NCI-H2107 (cell line): ENCODE results near the gene ATP13A1.
A peak's percentile ranks its signal among the peaks of the same experiment; 100 is the strongest.
"Not testable (repeated sequence)": the region's sequence is repeated elsewhere in the genome, so short reads cannot be mapped to it uniquely, and the experiment has no call there.

Experiments used
- DNase-seq: peaks from one replicate; lab custom pipeline; 2025; lab: John Stamatoyannopoulos, UW

The ATP13A1 gene

DNA sequence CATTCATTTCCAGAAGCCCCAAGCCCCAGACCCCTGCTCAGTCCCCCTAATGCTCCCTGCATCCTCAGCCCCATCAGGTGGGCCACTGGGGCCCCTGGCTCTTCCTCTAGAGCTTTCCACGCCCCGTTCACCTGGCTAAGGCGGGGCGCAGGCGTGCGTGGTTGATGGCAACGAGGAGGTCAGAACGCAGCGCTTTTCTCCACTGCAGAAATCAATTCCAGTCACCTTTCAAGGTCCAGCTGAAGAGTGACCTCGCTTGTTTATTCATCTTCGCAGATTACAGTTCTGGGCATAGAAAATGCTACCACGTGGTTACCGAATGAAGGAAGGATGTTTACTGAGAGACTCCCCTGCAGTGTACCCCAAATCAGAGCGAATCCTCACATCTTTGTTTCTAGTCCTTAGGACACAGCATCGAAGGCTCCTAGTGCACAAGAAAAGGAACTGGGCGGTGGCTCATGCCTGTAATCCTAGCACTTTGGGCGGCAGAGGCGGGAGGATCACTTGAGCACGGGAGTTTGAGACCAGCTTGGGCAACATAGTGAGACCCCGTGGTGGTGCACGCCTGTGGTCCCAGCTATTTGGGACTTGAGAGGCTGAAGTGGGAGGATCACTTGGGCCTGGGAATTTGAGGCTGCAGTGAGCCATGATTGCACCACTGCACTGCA lies 44.2 kb downstream of the ATP13A1 start:
- no peak for DNase-seq

DNA sequence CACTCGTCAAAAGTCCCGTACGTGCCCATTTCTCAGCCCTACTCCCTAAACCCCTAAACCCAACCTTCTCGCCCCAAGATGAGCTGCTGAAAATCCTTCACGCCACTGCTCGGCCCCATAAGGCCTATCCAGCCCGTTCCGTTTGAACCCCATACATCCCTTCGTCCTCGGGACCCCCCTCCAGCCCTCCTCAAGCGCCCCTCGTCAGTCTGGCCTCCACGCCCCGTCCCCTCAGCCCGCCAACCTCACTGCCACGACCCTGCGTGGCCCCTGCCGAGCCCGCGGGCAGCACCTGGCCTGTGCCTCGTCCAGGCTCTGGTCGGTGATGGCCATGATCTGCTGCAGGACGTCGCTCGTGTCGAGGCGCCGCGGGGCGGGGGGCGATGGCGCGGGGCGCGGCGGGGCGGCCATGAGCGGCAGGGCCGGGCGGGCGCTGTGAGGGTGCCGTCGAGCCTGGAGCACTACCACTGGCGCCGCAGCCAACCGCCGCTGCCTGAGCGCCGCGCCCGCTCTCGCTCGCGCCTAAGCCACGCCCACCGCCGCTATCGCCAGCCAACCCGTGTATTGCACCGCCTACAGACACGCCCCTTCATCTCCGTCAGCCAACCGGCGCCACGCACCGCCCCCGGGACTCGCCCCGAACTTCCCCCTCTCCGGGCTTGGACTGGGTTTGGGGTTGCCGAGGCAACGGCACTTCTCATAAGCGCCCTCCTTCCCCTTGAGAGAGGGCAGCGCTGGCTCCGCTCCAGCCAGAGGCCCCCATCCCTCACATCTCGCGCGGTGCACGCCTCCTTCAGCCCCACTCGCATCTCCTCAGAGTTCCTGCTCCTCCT lies 45.0 kb downstream of the ATP13A1 start, which contains the start of gene PBX4:
Gene PBX4 (minus strand): TSS at position 469 of the 833 bp plus-strand sequence. CDS start 58 bp downstream, at position 411.
- peak; percentile 93 for DNase-seq

DNA sequence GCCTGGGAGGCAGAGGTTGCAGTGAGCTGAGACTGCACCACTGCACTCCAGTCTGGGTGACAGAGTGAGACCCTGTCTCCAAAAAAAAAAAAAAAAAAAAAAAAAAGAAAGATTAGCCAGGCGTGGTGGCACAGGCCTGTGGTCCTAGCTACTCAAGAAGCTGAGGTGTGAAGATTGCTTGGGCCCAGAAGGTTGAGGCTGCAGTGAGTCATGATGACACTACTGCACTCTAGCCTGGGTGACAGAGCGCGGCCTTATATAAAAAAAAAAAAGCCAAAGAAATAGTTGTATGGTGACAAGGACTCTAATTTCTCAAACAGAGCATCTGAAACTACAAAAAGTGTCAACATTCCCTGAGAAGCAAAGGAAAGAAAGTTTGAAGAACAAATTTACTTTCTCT lies 48.4 kb downstream of the ATP13A1 start:
- no peak for DNase-seq

DNA sequence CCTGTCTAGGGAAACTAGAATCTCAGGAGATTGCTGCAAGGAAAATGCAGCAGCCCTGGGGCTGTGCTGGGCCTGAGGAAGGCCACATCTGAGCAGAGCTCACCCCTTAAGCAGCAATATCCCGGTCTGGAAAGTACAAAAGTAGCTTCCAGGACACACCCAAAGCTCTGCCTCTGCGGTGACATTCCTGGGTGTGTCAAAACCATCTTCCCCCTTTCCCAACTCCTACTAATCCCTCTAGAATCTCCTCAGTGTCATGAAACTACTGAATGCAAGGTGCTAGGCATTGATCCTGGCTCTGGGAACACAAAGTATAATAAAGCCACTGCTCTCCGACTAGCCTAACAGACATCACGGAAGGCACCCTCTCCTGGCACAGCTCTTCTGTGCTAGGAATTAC lies 50.0 kb downstream of the ATP13A1 start:
- no peak for DNase-seq

GRCh38 chr19:19610376-19611202 lies 52.9 kb downstream of the ATP13A1 start:
- DNase-seq: no peak

GRCh38 chr19:19606686-19607085 lies 56.8 kb downstream of the ATP13A1 start:
- DNase-seq: not testable (repeated sequence)

DNA sequence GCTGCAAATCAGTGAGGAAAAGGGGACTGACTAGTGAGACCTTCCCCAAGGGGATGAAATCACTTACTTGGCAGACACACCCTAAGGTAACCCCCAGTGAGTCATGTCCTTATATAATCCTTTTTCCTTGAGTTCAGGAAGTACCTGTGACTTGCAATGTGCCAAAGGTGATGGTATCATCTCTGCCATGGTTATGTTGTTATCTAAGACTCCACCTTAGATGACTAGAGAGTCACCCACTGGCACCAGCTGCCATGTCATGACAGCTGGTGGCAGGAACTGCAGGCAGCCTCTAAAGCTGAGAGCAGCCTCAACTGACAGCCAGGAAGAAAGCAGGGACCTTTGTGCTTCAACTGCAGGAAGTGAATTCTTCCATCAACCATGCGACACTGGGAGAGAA lies 57.5 kb downstream of the ATP13A1 start:
- DNase-seq: no peak

DNA sequence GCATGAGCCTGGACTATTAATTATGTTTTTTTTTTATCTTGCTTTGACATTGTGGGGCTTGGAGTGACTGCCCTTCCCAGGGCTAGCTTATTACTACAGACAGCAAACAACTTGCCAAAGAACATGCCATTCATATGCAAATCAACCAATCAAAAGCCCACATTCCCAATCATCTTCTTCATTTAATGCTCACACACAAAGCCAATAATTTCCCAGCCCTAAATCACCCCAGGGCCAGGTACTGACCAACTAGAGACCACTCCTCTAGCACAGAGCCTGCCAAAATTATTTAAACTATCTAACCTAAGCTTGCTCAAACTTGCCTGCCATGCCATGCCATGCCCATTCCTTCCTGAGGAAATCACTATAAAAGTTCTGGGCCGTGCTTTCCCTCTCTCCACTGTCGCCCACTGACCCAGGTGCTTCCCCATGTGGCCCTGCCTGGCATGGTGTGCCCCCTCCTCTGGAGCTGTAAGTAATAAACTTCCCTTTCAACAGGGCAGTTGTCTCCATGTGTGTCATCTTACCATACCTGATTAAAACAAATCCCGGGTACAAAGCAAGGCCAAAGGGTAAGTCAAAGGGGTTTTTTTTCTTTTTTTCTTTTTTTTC lies 60.7 kb downstream of the ATP13A1 start:
- DNase-seq: no peak

DNA sequence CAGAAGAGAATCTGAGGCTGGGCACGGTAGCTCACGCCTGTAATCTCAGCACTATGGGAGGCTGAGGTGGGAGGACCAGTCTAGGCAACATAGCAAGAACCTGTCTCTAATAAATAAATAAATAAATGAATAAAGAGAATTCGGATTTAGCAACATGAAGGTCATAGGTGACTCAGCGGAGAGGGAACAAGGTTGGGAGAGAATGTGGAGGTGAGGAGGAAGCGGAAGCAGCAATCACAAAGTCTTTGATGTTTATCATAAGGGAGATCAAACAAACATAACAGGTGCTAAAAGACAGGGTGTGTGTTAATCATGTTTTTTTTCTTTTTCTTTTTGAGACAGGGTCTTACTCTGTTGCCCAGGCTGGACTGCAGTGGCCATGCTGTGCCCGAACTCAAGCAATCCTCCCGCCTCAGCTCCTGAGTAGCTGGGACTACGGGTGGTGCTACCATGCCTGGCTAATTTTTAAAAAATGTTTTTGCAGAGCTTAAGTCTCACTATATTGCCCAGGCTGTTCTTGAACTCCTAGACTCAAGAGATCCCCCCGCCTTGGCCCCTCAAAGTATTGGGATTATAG lies 61.3 kb downstream of the ATP13A1 start:
- DNase-seq: no peak

DNA sequence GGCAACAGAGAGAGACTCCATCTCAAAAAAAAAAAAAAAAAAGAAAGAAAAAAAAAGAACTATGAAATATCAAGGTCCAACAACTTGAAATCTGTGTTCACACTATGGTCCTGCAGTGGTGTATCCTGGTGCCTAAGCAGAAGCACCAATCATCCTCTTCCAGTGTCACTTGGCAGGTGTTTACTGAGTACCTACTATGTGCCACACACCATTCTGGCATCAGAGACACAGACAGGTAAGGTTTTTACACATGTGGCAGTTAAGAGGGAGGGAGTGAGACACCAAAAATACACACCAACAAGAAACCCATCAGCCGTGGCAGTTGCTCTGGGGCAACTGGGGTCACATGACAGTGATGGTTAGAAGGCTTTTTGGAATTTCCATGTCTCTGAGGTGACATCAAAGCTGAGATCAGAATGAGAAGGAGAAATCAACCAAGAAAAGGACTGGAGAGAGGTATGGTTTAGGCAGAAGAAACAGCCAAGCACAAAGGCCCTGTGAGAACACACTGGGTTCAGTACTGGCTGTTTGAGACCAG lies 62.6 kb downstream of the ATP13A1 start:
- DNase-seq: no peak

DNA sequence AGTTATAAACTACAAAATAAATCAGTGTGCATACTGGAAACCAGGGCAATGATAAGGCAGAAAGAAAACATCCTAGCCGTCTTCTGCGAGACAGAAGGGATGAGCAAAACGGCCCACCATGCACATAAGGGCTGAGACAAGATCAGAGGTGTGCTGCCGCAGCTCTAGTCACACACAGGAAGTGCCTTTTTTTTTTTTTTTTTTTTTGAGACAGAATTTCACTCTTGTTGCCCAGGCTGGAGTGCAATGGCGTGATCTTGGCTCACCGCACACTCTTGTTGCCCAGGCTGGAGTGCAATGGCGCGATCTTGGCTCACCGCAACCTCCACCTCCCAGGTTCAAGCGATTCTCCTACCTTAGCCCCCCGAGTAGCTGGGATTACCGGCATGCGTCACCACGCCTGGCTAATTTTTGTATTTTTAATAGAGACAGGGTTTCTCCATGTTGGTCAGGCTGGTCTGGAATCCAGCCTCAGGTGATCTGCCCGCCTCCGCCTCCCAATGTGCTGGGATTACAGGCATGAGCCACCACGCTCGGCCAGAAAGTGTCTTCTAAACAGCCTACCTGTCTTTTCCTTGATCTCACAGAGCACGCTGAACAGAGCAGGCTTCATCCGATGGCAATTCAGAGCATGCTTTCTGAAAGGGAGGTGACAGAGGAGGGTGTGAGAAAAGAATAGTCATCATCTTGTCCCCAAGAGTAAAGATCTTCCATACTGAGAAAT lies 64.6 kb downstream of the ATP13A1 start:
- not testable (repeated sequence) for DNase-seq

GRCh38 chr19:19597809-19598306 lies 65.6 kb downstream of the ATP13A1 start:
- no peak for DNase-seq
